Mesodermal cell (in vitro differentiated cells): Measurements from ENCODE around the gene ROGDI.

Experiments used
- H3K27ac ChIP-seq: 2 replicates; pipeline ENCODE4 v1.7.0; 2013; ENCODE audit warnings: mild to moderate bottlenecking, low read depth, low read length, moderate library complexity; ENCODE audit not compliant: severe bottlenecking
- H3K36me3 ChIP-seq: 2 replicates; pipeline ENCODE4 v1.7.1; 2013; ENCODE audit warnings: mild to moderate bottlenecking, low read length, moderate library complexity; ENCODE audit not compliant: control insufficient read depth, insufficient read depth
- H3K4me1 ChIP-seq: one replicate; pipeline ENCODE4 v1.7.1; 2013; ENCODE audit warnings: mild to moderate bottlenecking, low read length; ENCODE audit not compliant: insufficient read depth, control insufficient read depth, poor library complexity, severe bottlenecking
- H3K4me3 ChIP-seq: 2 replicates; pipeline ENCODE4 v1.7.0; 2013; ENCODE audit warnings: low read length, control low read depth, mild to moderate bottlenecking; ENCODE audit not compliant: insufficient read depth, poor library complexity, severe bottlenecking; ENCODE audit errors: extremely low read depth
- H3K9me3 ChIP-seq: 2 replicates; pipeline ENCODE4 v1.7.1; 2013; ENCODE audit warnings: mild to moderate bottlenecking, low read length, moderate library complexity; ENCODE audit not compliant: control insufficient read depth
- WGBS, 2 experiments: methylation state at CpG; one replicate each; pipeline ENCODE4 v1.1.5; 2013; ENCODE audit warnings: missing lambda C conversion rate in 2 of 2; ENCODE audit not compliant: insufficient coverage in 2 of 2; 5-methylcytosine and 5-hydroxymethylcytosine counted together

Gene ROGDI

DNA sequence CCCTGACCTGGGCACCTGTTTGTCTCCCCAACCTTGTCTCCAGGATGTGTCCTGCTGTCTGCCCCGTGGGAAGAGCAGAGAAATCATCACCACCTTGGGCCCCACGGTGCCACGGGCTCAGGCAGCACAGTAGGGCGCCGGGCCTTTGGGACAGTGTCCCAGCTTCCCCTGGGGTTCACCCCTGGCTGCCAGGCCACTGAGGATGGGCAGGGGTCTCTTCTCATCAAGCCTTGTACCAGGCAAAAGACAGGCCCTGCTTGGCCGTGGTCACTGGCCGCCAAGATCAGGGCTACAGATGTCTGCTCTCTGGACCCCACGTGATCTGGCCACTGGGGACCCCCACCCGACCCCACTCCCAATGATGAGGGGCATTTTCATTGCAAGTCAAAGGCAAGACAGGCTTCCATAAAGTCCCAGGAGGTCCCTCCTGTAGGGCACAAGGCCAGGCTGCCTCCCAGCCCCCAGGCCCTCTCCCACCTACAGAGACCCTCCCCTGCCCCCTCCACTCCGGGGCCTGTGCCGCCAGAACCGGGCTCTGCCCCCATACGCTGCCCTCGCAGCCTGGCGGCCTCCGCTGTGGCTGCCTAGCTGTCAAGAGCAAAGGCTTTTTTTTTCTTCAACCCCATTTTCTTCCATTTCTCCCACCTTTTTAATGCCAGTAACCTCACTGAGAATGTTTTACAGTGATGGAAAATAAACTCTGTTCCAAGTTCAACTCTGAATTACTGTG is 53.6 kb downstream of the ROGDI start:
- Histone ChIP-seq H3K4me1 (no peaks in the 10 kb centered on the region), H3K36me3 (peaks cover 32% of the 10 kb centered on the region), H3K4me3 (no peak overlapping the region), H3K27ac (no peak overlapping the region), H3K9me3 (no peaks in the 10 kb centered on the region)
- 95 to 96% methylated on average over 11 to 16 of the region's 16 CpGs for WGBS, 2 experiments

DNA sequence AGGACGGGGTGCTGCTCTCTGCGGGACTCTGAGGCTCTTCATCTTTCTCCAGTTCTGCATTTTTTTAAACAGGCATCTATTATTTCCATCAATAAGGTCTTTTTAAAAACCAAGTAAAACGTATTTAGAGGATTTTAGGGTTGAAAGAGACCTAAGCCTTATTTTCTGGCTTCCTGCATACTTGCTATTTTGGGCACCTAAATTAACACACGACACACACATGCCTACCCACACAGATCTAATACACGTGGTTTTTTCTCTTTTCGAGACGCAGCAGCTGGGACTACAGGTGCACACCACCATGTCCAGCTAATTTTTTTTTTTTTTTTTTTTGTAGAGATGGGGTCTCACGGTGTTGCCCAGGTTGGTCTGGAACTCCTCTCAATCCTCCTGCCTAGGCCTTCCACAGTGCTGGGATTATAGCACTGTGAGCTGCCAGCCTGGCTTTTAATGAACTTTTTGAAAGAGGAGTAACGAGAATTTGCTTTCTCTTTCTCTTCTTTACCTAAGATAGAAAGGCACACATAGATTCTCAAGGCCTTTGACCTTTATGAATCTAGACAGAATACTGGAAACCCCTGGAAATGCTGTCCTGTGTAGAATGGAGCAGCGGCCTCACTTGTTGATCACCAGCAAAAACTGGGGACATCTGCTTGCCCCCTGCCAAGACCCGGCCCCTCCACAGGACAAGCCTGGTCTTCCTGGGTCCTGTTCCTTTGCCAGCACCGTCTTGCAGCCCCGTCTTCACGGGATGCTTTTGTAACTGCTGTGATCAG is 54.3 kb downstream of the ROGDI start:
- Histone ChIP-seq H3K9me3 (no peaks in the 10 kb centered on the region), H3K4me1 (no peaks in the 10 kb centered on the region), H3K27ac (no peak overlapping the region), H3K4me3 (no peak overlapping the region), H3K36me3 (peaks cover 24% of the 10 kb centered on the region)
- 93 to 97% methylated on average over 6 to 9 of the region's 14 CpGs for WGBS, 2 experiments

DNA sequence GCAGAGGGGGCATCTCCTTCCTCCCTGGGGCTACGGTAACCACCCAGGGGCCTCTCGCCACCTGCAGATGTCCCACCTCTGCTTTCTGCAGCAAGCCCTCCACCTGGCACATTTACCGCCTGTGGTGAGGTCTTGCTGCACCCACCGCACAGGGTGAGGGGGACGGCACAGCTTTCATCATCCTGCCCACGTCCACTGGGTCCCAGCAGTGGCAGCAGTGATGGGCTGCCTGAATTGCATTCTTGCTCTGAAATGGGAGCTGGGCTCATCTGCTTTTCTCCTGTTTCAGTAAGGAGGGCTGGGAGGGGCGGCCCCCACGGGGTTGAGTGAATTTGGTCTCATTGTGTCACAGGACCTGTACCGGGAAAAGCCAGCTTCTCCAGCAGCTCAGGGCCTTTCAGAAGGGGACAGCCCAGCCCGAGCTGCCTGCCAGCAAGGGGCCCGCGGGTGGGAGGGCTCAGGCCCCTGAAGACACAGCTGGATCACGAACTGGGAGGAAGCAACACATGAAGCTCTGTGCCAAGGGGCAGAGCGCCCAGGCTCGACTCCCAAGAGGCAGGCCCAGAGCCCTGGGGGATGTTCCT is 55.4 kb downstream of the ROGDI start:
- H3K36me3 ChIP-seq = peaks cover 15% of the 10 kb centered on the region
- 79 to 81% methylated on average over 12 to 14 of the region's 15 CpGs for WGBS, 2 experiments

More for the DNA sequence above, 55.4 kb downstream of the ROGDI start:
- Histone ChIP-seq H3K27ac (no peak overlapping the region), H3K9me3 (no peaks in the 10 kb centered on the region), H3K4me1 (no peaks in the 10 kb centered on the region), H3K4me3 (no peak overlapping the region)
